SU-DHL-6 (cell line): ENCODE results near the gene CREB3L4.

Source experiments
- H2AFZ ChIP-seq: fragments of 200-600 bp; sonication (generic); 2 replicates; pipeline ENCODE4 v1.6.1; 2014; ENCODE audit warnings: low read depth, mild to moderate bottlenecking, moderate library complexity, mixed read lengths, antibody characterized with exemption, low read length; ENCODE audit not compliant: severe bottlenecking
- H3F3A ChIP-seq: fragments of 200-600 bp; shearing (Covaris generic); 2 replicates; pipeline ENCODE4 v1.6.0; 2016; ENCODE audit warnings: antibody characterized with exemption, mild to moderate bottlenecking; ENCODE audit not compliant: insufficient read depth
- H3K27ac ChIP-seq: fragments of 200-600 bp; sonication (generic); 2 replicates; pipeline ENCODE4 v1.5.1; 2016; ENCODE audit warnings: low read depth, mild to moderate bottlenecking, low read length, moderate library complexity, mixed read lengths
- H3K27me3 ChIP-seq: fragments of 200-600 bp; sonication (generic), shearing (Covaris generic); 2 replicates; pipeline ENCODE4 v1.6.0; 2014; ENCODE audit warnings: mild to moderate bottlenecking, low read length
- H3K36me3 ChIP-seq: fragments of 200-600 bp; sonication (generic); 2 replicates; pipeline ENCODE4 v1.6.1; 2014; ENCODE audit warnings: mild to moderate bottlenecking, low read length, mixed read lengths
- H3K4me2 ChIP-seq: fragments of 300-600, 200-600 bp; shearing (Covaris generic), sonication (generic); 2 replicates; pipeline ENCODE4 v1.6.0; 2014; ENCODE audit warnings: low read length, low read depth, mild to moderate bottlenecking; ENCODE audit not compliant: poor library complexity, severe bottlenecking
- H3K4me3 ChIP-seq: fragments of 200-600 bp; sonication (generic); 2 replicates; pipeline ENCODE4 v1.5.1; 2014; ENCODE audit warnings: antibody characterized with exemption, low read length, mild to moderate bottlenecking, mixed read lengths; ENCODE audit not compliant: insufficient read depth, poor library complexity, severe bottlenecking
- H3K79me2 ChIP-seq: fragments of 200-600 bp; sonication (generic); 2 replicates; pipeline ENCODE4 v1.6.1; 2014; ENCODE audit warnings: mild to moderate bottlenecking, low read length, moderate library complexity; ENCODE audit not compliant: insufficient read depth
- H3K9ac ChIP-seq: fragments of 200-600 bp; sonication (generic); 2 replicates; pipeline ENCODE4 v1.7.0; 2014; ENCODE audit warnings: mild to moderate bottlenecking, low read length
- H3K9me2 ChIP-seq: fragments of 200-600 bp; sonication (generic); replicated peaks from 2 replicates; pipeline ENCODE4 v1.6.1; 2014; ENCODE audit warnings: low read length; ENCODE audit not compliant: insufficient read depth
- H3K9me3 ChIP-seq: fragments of 200-600 bp; sonication (generic); 2 replicates; pipeline ENCODE4 v1.6.1; 2014; ENCODE audit warnings: low read length, mixed read lengths; ENCODE audit not compliant: insufficient read depth
- H4K20me1 ChIP-seq: fragments of 200-600 bp; sonication (generic); 2 replicates; pipeline ENCODE4 v1.6.1; 2014; ENCODE audit warnings: low read depth, mild to moderate bottlenecking, antibody characterized with exemption, low read length, moderate library complexity, mixed read lengths
- EZH2phosphoT487 ChIP-seq: fragments of 200-600 bp; sonication (generic), shearing (Covaris generic); conservative IDR thresholded peaks from 2 replicates; pipeline ENCODE4 v1.6.1; 2018; ENCODE audit warnings: mild to moderate bottlenecking, antibody characterized with exemption, low read length, moderate library complexity, mixed read lengths
- TF ChIP-seq, protein P1 (sequence below): fragments of 200-600 bp; sonication (generic); IDR thresholded peaks from one replicate; pipeline ENCODE4 v1.5.1; 2017; ENCODE audit warnings: antibody characterized with exemption, mild to moderate bottlenecking, low read length, moderate library complexity; ENCODE audit not compliant: insufficient read depth, poor library complexity, severe bottlenecking

CREB3L4 gene

GRCh38 chr1:153939476-153939875, 28.2 kb upstream of the CREB3L4 start:
- Histone ChIP-seq H3F3A (peaks cover 2% of the 10 kb centered on the region; the same call in 1 of the 2 replicates), H3K4me3 (no peak overlapping the region), H3K27ac (no peak overlapping the region), H4K20me1 (no peaks in the 10 kb centered on the region), H3K9me2 (no peaks in the 10 kb centered on the region), H2AFZ (no peak overlapping the region), H3K4me2 (no peak overlapping the region), H3K79me2 (peaks cover 19% of the 10 kb centered on the region), H3K36me3 (no peaks in the 10 kb centered on the region), H3K9ac (no peak overlapping the region), H3K27me3 (no peaks in the 10 kb centered on the region), H3K9me3 (no peaks in the 10 kb centered on the region)
- TF ChIP-seq, protein P1, sequence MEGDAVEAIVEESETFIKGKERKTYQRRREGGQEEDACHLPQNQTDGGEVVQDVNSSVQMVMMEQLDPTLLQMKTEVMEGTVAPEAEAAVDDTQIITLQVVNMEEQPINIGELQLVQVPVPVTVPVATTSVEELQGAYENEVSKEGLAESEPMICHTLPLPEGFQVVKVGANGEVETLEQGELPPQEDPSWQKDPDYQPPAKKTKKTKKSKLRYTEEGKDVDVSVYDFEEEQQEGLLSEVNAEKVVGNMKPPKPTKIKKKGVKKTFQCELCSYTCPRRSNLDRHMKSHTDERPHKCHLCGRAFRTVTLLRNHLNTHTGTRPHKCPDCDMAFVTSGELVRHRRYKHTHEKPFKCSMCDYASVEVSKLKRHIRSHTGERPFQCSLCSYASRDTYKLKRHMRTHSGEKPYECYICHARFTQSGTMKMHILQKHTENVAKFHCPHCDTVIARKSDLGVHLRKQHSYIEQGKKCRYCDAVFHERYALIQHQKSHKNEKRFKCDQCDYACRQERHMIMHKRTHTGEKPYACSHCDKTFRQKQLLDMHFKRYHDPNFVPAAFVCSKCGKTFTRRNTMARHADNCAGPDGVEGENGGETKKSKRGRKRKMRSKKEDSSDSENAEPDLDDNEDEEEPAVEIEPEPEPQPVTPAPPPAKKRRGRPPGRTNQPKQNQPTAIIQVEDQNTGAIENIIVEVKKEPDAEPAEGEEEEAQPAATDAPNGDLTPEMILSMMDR = no peak
- no peak for TF ChIP-seq EZH2phosphoT487

GRCh38 chr1:153940756-153941155, 26.9 kb upstream of the CREB3L4 start:
- Histone ChIP-seq H4K20me1 (no peaks in the 10 kb centered on the region), H3K4me2 (no peak overlapping the region), H3K27me3 (no peaks in the 10 kb centered on the region), H3K9me3 (no peaks in the 10 kb centered on the region), H3K9me2 (no peaks in the 10 kb centered on the region), H2AFZ (no peak overlapping the region), H3K36me3 (no peaks in the 10 kb centered on the region), H3K27ac (no peak overlapping the region), H3K79me2 (peaks cover 31% of the 10 kb centered on the region), H3F3A (peaks cover 12% of the 10 kb centered on the region), H3K4me3 (no peak overlapping the region), H3K9ac (no peak overlapping the region)
- TF ChIP-seq, protein P1 = no peak
- no peak for TF ChIP-seq EZH2phosphoT487

GRCh38 chr1:153941826-153942725, 25.6 kb upstream of the CREB3L4 start:
- Histone ChIP-seq H2AFZ (no peak overlapping the region), H3K27me3 (no peaks in the 10 kb centered on the region), H3F3A (peaks cover 16% of the 10 kb centered on the region), H3K79me2 (peaks cover 31% of the 10 kb centered on the region), H3K36me3 (no peaks in the 10 kb centered on the region), H3K27ac (no peak overlapping the region), H3K4me2 (no peak overlapping the region), H4K20me1 (no peaks in the 10 kb centered on the region), H3K4me3 (no peak overlapping the region), H3K9me2 (no peaks in the 10 kb centered on the region), H3K9me3 (no peaks in the 10 kb centered on the region), H3K9ac (no peak overlapping the region)
- TF ChIP-seq, protein P1 = no peak
- TF ChIP-seq EZH2phosphoT487 = no peak
